HepG2 (cell line): ENCODE measurements around the gene PEX10. TPM values are rescaled to one million over a fixed set of nuclear protein-coding genes. Genes with fewer than 3 reads are reported as not detected.

Experiments
- ATAC-seq: fragments of 200-7000 bp; cut with Tn5 transposase; 3 replicates; pipeline ENCODE4 v1.9.1; 2020; ENCODE audit warnings: mild to moderate bottlenecking, moderate library complexity
- BruUV-seq: library from RNA; stranded (reverse); fragments of 400-500 nt; replicated peaks from 2 replicates; lab custom pipeline; 2021; lab: Mats Ljungman, UMichigan
- CTCF ChIA-PET: fragments of 300-600 bp; formaldehyde crosslinking; extraction: SDS; loops from one replicate; lab custom pipeline; 2021; ENCODE audit warnings: low total read pairs, inconsistent platforms, low intra/inter-chr PET ratio; lab: Yijun Ruan, JAX
- POLR2A ChIA-PET: fragments of 350-600 bp; sonication (Branson Sonifier 250); formaldehyde crosslinking; loops from one replicate; lab custom pipeline; 2020; ENCODE audit warnings: antibody characterized with exemption, inconsistent platforms; lab: Yijun Ruan, JAX
- DNase-seq: peaks from one replicate; pipeline ENCODE4 v3.0.0-alpha.2; 2015; ENCODE audit warnings: low spot score
- FAIRE-seq: peaks from 3 replicates; lab custom pipeline; 2011; peaks lifted over from hg19 to GRCh38; lab: Jason Lieb, UNC
- H2AFZ ChIP-seq: one replicate; pipeline ENCODE4 v1.6.1; 2011; ENCODE audit warnings: low read length, inconsistent platforms
- H3K27ac ChIP-seq: fragments of 300-600 bp; 3 replicates; pipeline ENCODE4 v1.8.0; 2011; ENCODE audit warnings: mixed run types, mild to moderate bottlenecking, mixed read lengths, low read length, inconsistent platforms; ENCODE audit not compliant: insufficient read depth; ENCODE audit errors: extremely low read length
- H3K27me3 ChIP-seq, 2 experiments: fragments of 200-600 bp in 1 of 2; 2 replicates in 1 of 2; 3 replicates in 1 of 2; pipeline versions ENCODE4 v1.6.0 to v1.8.0; 2011; ENCODE audit warnings: low read length in 2 of 2, mild to moderate bottlenecking in 2 of 2, moderate library complexity in 2 of 2, inconsistent platforms in 1 of 2; ENCODE audit not compliant: insufficient read depth in 2 of 2, control insufficient read depth in 1 of 2
- H3K36me3 ChIP-seq, 2 experiments: fragments of 200-600 bp in 1 of 2; replicated peaks in 1 of 2; 2 replicates in 1 of 2; 3 replicates in 1 of 2; pipeline versions ENCODE4 v1.5.1 to v1.8.0; 2011; ENCODE audit warnings: low read length in 2 of 2, inconsistent platforms in 1 of 2; ENCODE audit not compliant: insufficient read depth in 2 of 2, control insufficient read depth in 1 of 2
- H3K4me1 ChIP-seq: 2 replicates; pipeline ENCODE4 v1.5.1; 2012; ENCODE audit warnings: low read length, inconsistent platforms; ENCODE audit not compliant: insufficient read depth
- H3K4me2 ChIP-seq: 2 replicates; pipeline ENCODE4 v1.6.0; 2011; ENCODE audit warnings: low read depth, low read length, inconsistent platforms
- H3K4me3 ChIP-seq, 3 experiments: fragments of 200-600 bp in 1 of 3; sonication (generic), shearing (Covaris generic) in 1 of 3; replicated peaks in 1 of 3; 2 replicates each; pipeline ENCODE4 v1.5.1; 2011 to 2016; ENCODE audit warnings: low read length in 3 of 3, inconsistent platforms in 2 of 3, low read depth in 2 of 3, mild to moderate bottlenecking in 2 of 3, control low read depth in 1 of 3, mixed read lengths in 1 of 3; ENCODE audit not compliant: insufficient read depth in 1 of 3
- H3K79me2 ChIP-seq: one replicate; pipeline ENCODE4 v1.6.1; 2011; ENCODE audit warnings: low read length, inconsistent platforms; ENCODE audit not compliant: insufficient read depth
- H3K9ac ChIP-seq: 2 replicates; pipeline ENCODE4 v1.6.0; 2011; ENCODE audit warnings: mild to moderate bottlenecking, low read depth, low read length, inconsistent platforms; ENCODE audit not compliant: insufficient read depth
- H3K9me3 ChIP-seq: 2 replicates; pipeline ENCODE4 v1.5.1; 2012; ENCODE audit warnings: mild to moderate bottlenecking, low read length
- H4K20me1 ChIP-seq: 2 replicates; pipeline ENCODE4 v1.6.0; 2011; ENCODE audit warnings: inconsistent platforms, mild to moderate bottlenecking, low read length, moderate library complexity; ENCODE audit not compliant: insufficient read depth
- CC2D1A ChIP-seq: sonication (generic); formaldehyde crosslinking; IDR thresholded peaks from 2 replicates; pipeline ENCODE4 v1.8.1; 2023; ENCODE audit warnings: mild to moderate bottlenecking, missing genetic modification reagents
- HNRNPK ChIP-seq: fragments of 200-400 bp; formaldehyde crosslinking; IDR thresholded peaks from 2 replicates; pipeline ENCODE4 v1.6.1; 2018; ENCODE audit warnings: low read length, low read depth, moderate library complexity, mild to moderate bottlenecking; ENCODE audit not compliant: poor library complexity, severe bottlenecking
- PCBP1 ChIP-seq: fragments of 200-400 bp; formaldehyde crosslinking; IDR thresholded peaks from 2 replicates; pipeline ENCODE4 v1.6.1; 2017; ENCODE audit warnings: mild to moderate bottlenecking, low read depth, low read length, borderline replicate concordance
- PCBP2 ChIP-seq: fragments of 200-400 bp; formaldehyde crosslinking; optimal IDR thresholded peaks from 2 replicates; pipeline ENCODE3; 2018; ENCODE audit warnings: low read length, low read depth; ENCODE audit not compliant: poor library complexity, severe bottlenecking
- SIX4 ChIP-seq: sonication (generic); formaldehyde crosslinking; IDR thresholded peaks from 2 replicates; pipeline ENCODE4 v1.4.0; 2020; ENCODE audit warnings: missing genetic modification reagents
- ZNF263 ChIP-seq: sonication (generic); formaldehyde crosslinking; IDR thresholded peaks from 2 replicates; pipeline ENCODE4 v1.4.0; 2020; ENCODE audit warnings: missing genetic modification reagents
- WGBS: methylation state at CpG from one replicate; pipeline ENCODE4 v1.1.6; 2017; ENCODE audit warnings: low lambda C conversion rate; 5-methylcytosine and 5-hydroxymethylcytosine counted together
- in situ Hi-C: cut with HindIII; loops from 2 replicates; pipeline ENCODE4 v1.10.0; 2017; ENCODE audit warnings: low pct_unique_long_range_greater_than_20kb; ENCODE audit not compliant: extremely low pct_ligation_motif_present
- intact Hi-C: fragments of 100-400 bp; cut with micrococcal nuclease; formaldehyde crosslinking; loops from one replicate; pipeline ENCODE4 v1.10.0; 2022; ENCODE audit not compliant: unreplicated experiment
- polyA plus RNA-seq, 8 experiments: library from polyadenylated mRNA; depleted of rRNA in 3 of 8; stranded (reverse) in 7 of 8; unstranded in 1 of 8; fragments of >200 nt; fragmentation: Illumina TruSeq in 4 of 8; extraction: Trizol in 4 of 8; gene quantifications; 2 replicates each; pipeline versions ENCODE4 v1.2.1 to v1.2.3, GENCODE V29; 2011 to 2016; ENCODE audit warnings: low read depth in 4 of 8, missing spikeins in 1 of 8, mixed read lengths in 1 of 8; ENCODE audit not compliant: insufficient read depth in 1 of 8
- total RNA-seq, 5 experiments: library from RNA; depleted of rRNA; stranded (reverse); fragments of >200 nt; fragmentation: Illumina TruSeq; extraction: Trizol; gene quantifications; 2 replicates each; pipeline ENCODE4 v1.2.3, GENCODE V29; 2016; ENCODE audit warnings: low read depth in 1 of 5
- TF ChIP-seq, protein P1 (sequence below): sonication (generic); formaldehyde crosslinking; IDR thresholded peaks from 2 replicates; pipeline ENCODE4 v1.8.1; 2023; ENCODE audit warnings: missing genetic modification reagents, inconsistent platforms, borderline replicate concordance

Gene PEX10
- total and polyA plus RNA-seq, 2 of the 13 experiments (the other 11 are each of a cell fraction or from before 2014, with no cell fraction given), result 16.1 to 39.6 TPM

DNA sequence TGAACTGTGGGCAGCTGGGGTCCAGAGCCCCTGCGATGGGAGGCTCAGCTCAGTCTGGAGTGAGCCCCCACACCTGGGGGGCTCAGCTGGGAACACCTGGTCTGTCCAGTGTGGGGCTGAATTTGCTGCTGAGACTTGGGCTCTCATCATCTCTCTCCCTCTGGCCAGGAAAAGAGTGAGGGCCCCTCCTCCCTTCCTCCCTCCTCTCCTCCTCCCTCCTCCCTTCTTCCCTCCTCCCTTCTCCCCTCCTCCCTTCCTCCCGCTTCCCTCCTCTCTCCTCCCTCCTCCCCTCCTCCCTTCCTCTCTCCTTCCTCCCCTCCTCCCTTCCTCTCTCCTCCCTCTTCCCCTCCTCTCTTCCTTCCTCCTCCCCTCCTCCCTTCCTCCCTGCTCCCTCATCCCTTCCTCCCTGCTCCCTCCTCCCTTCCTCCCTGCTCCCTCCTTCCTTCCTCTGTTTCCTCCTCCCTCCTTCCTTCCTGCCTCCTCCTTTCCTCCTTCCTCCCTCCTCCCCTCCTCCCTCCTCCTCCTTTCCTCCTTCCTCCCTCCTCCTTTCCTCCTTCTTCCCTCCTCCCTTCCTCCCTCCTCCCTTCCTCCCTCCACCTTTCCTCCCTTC, 23.5 kb upstream of the PEX10 start:
- Histone ChIP-seq H3K27ac (no peak overlapping the region), H3K4me3 (no peak overlapping the region), H3K27me3 (peaks cover 23 to 78% of the 10 kb centered on the region in 2 experiments), H4K20me1 (peaks cover 3% of the 10 kb centered on the region; the same call in 1 of the 2 replicates), H3K9me3 (no peaks in the 10 kb centered on the region)
- ATAC-seq (no peak), FAIRE-seq (no peak)
- intact Hi-C loops, result no loop called here
- CTCF ChIA-PET, result no interaction called here
- 0 out of 2 replicates have a peak, but pooled peaks have one; percentile 15 for TF ChIP-seq PCBP1
- no peak for TF ChIP-seq CC2D1A (CRISPR knock-in tag)
- no peak for TF ChIP-seq SIX4 (CRISPR knock-in tag)
- TF ChIP-seq, protein P1, sequence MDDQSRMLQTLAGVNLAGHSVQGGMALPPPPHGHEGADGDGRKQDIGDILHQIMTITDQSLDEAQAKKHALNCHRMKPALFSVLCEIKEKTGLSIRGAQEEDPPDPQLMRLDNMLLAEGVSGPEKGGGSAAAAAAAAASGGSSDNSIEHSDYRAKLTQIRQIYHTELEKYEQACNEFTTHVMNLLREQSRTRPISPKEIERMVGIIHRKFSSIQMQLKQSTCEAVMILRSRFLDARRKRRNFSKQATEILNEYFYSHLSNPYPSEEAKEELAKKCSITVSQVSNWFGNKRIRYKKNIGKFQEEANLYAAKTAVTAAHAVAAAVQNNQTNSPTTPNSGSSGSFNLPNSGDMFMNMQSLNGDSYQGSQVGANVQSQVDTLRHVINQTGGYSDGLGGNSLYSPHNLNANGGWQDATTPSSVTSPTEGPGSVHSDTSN, result no peak
- TF ChIP-seq HNRNPK, result peak; percentile 64
- peak; percentile 41; the same call in 1 of the 2 replicates for TF ChIP-seq ZNF263 (CRISPR knock-in tag)
- peak; percentile 10 for TF ChIP-seq PCBP2
- TF ChIP-seq, all 625 proteins: peak for 4
- 3% methylated on average over 2 of the region's 2 CpGs for WGBS
- no peak overlapping the region for H2AFZ ChIP-seq
- BruUV-seq, result no TSS peak
- H3K36me3 ChIP-seq, result no peaks in the 10 kb centered on the region
- H3K4me2 ChIP-seq, result no peak overlapping the region
- no peak for DNase-seq
- H3K79me2 ChIP-seq, result no peaks in the 10 kb centered on the region
- no peak overlapping the region for H3K9ac ChIP-seq
- H3K4me1 ChIP-seq, result no peaks in the 10 kb centered on the region
- in situ Hi-C loops, result no loop called here
- POLR2A ChIA-PET, result no interaction called here
